Umbilical cord (tissue), 2 donors: ENCODE measurements around the gene DNAH2. TPM values are rescaled to one million over a fixed set of nuclear protein-coding genes. Genes with fewer than 3 reads are reported as not detected.
"Not testable (repeated sequence)": the region's sequence is repeated elsewhere in the genome, so short reads cannot be mapped to it uniquely, and the experiment has no call there.

Experiments
- DNase-seq: peaks from one replicate; pipeline ENCODE4 v3.0.0-alpha.2; 2015; ENCODE audit warnings: low spot score
- total RNA-seq: library from RNA; depleted of rRNA; stranded (reverse); fragments of >200 nt; gene quantifications from one replicate; pipeline ENCODE4 v1.2.3, GENCODE V29; 2014; ENCODE audit warnings: low replicate concordance; ENCODE audit not compliant: insufficient read depth

The DNAH2 gene
- total RNA-seq, 1 donor from 2014 or later: not detected

- DNase-seq: no peak
Observed at GRCh38 chr17:7775051-7775450, 57.5 kb downstream of the DNAH2 start.

GRCh38 chr17:7777017-7777416 lies 59.5 kb downstream of the DNAH2 start:
- no peak for DNase-seq

- no peak for DNase-seq
Observed at GRCh38 chr17:7780736-7781135, 63.2 kb downstream of the DNAH2 start.

- DNase-seq: no peak
Observed at GRCh38 chr17:7781429-7781828, 63.9 kb downstream of the DNAH2 start.

GRCh38 chr17:7782240-7782639 lies 64.7 kb downstream of the DNAH2 start:
- DNase-seq: no peak

- DNase-seq: no peak
Observed at GRCh38 chr17:7786866-7787265, 69.3 kb downstream of the DNAH2 start.

GRCh38 chr17:7789131-7789530 lies 71.6 kb downstream of the DNAH2 start:
- no peak for DNase-seq

- no peak for DNase-seq
Observed at GRCh38 chr17:7790150-7790549, 72.6 kb downstream of the DNAH2 start.

- no peak for DNase-seq
Observed at GRCh38 chr17:7792611-7793010, 75.1 kb downstream of the DNAH2 start.

GRCh38 chr17:7794075-7794663 lies 76.6 kb downstream of the DNAH2 start:
- DNase-seq: no peak

- no peak for DNase-seq
Observed at GRCh38 chr17:7797976-7798375, 80.4 kb downstream of the DNAH2 start.

GRCh38 chr17:7798839-7799238 lies 81.3 kb downstream of the DNAH2 start:
- no peak for DNase-seq

- peak; percentile 11 for DNase-seq
Observed at GRCh38 chr17:7803981-7804380, 86.4 kb downstream of the DNAH2 start.

- DNase-seq: no peak
Observed at GRCh38 chr17:7806587-7806986, 89.0 kb downstream of the DNAH2 start.

- DNase-seq: no peak
Observed at GRCh38 chr17:7807206-7807605, 89.7 kb downstream of the DNAH2 start.

- DNase-seq: no peak
Observed at GRCh38 chr17:7809086-7809790, 91.7 kb downstream of the DNAH2 start.

GRCh38 chr17:7809791-7810343 lies 92.3 kb downstream of the DNAH2 start:
- DNase-seq: not testable (repeated sequence)

GRCh38 chr17:7811251-7811650 lies 93.7 kb downstream of the DNAH2 start:
- DNase-seq: no peak

GRCh38 chr17:7814969-7815368 lies 97.4 kb downstream of the DNAH2 start:
- DNase-seq: no peak

GRCh38 chr17:7816926-7817642 lies 99.5 kb downstream of the DNAH2 start:
- DNase-seq: no peak

- DNase-seq: no peak
Observed at GRCh38 chr17:7817643-7817964, 100.1 kb downstream of the DNAH2 start.

- no peak for DNase-seq
Observed at GRCh38 chr17:7818026-7818425, 100.5 kb downstream of the DNAH2 start.
